ENCODE results near the gene CDC6. TPM values are rescaled to one million over a fixed set of nuclear protein-coding genes. Genes with fewer than 3 reads are reported as not detected.

CDC6 gene
- total RNA-seq, 1 donor from 2014 or later = 1.1 TPM

- ATAC-seq (ENCODE audit: poor library complexity) (peak; percentile 44), DNase-seq (peak; percentile 89)
- intact Hi-C loops (cut with DNase I) = no loop called here
Observed at GRCh38 chr17:40329839-40330794, 42.4 kb downstream of the CDC6 start.

DNA sequence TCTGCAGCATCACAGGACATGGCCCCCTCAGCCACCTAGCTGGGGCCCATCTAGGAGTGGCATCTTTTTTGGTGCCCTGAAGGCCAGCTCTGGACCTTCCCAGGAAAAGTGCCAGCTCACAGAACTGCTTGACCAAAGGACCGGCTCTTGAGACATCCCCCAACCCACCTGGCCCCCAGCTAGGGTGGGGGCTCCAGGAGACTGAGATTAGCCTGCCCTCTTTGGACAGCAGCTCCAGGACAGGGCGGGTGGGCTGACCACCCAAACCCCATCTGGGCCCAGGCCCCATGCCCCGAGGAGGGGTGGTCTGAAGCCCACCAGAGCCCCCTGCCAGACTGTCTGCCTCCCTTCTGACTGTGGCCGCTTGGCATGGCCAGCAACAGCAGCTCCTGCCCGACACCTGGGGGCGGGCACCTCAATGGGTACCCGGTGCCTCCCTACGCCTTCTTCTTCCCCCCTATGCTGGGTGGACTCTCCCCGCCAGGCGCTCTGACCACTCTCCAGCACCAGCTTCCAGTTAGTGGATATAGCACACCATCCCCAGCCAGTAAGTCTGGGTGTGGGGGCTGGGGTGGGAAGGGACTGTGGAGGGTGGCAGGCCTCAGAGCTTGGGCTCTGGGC is 43.3 kb downstream of the CDC6 start:
- peak; percentile 47 for DNase-seq
- intact Hi-C loops (cut with DNase I) = no loop called here
- no peak for ATAC-seq (ENCODE audit: poor library complexity)

DNA sequence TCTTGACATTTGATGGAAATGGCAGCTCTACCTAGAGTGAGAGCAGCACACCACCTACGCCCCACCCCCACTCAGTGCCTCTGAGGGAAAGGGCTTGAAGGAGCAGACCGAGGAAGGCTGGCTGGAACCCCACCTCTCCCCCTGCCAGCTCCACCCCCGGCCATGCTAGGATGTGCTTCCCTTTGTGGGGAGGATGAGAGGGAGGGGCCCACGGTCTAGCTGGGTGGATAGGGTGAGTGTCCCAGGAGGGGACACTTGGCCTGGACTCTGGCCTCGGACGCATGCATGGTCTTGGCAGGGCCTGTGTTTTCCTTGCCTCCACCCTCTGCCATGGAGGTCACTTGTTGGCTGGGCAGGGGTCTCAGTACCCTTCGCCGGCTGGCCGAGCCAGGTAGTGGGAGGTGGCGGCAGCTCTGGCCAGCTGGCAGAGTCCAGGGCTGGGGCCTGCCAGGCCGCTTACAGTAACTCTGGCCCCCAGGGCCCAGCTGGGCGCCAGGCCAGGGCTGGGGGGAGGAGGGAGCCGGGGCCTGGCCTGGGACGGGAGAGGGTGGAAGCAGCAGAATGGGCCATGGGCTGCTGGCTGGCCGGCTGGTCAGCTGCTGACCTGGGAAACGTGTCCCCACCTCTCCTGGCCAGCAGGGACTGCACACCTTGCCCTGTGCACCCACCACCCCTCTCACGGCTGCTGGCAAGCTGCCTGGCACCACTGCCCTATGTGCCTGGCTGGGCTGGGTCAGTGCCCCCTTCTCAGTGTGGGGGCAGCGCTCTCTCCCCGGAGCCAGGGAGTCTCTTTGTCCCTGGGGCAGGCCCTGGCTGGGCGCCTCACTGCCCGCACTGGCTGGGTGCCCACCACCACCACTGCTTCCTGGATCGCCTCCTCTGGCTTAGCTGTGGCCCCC is 44.3 kb downstream of the CDC6 start:
- DNase-seq = peak; percentile 96
- peak; percentile 91 for ATAC-seq (ENCODE audit: poor library complexity)
- intact Hi-C loops (cut with DNase I) = no loop called here

DNA sequence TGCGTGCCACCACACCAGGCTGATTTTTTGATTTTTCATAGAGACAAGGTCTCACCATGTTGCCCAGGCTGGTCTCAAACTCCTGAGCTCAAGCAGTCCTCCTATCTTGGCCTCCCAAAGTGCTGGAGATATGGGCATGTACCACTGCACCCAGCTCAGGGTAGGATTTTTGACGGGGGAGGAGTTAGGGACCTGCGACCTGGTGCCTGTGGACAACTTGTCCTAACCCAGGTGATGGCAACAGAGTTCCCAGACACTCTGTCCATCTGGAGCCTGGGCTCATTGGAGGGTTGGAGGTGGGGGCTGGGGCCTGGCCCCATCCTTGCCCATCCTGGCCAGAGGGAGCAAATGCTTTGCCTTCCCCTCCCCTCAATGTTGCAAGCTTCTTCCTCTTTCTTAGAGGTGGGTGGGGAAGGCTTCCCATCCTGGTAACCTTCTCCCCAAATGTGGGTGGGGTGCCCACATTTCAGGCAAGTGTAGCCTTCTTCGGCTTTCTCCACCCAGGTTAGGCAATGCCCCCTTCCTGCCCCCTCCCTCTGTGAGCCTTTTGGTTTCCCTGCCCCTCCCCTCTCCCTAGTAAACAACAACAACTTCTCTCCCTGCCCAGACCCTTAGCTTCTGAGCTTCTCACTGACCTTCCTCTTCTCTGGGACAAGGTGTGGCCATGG is 46.2 kb downstream of the CDC6 start:
- ATAC-seq (ENCODE audit: poor library complexity) (no peak), DNase-seq (no peak)
- intact Hi-C loops (cut with DNase I) = no loop called here

GRCh38 chr17:40335620-40336019 is 47.9 kb downstream of the CDC6 start:
- no peak for DNase-seq
- intact Hi-C loops (cut with DNase I) = no loop called here
- ATAC-seq (ENCODE audit: poor library complexity) = no peak

GRCh38 chr17:40337351-40337750 is 49.7 kb downstream of the CDC6 start:
- ATAC-seq (ENCODE audit: poor library complexity) (no peak), DNase-seq (no peak)

GRCh38 chr17:40338058-40338457 is 50.4 kb downstream of the CDC6 start:
- intact Hi-C loops (cut with DNase I) = no loop called here
- DNase-seq = no peak
- ATAC-seq (ENCODE audit: poor library complexity) = no peak

More at GRCh38 chr17:40337351-40337750, 49.7 kb downstream of the CDC6 start:
- intact Hi-C loops (cut with DNase I) = no loop called here

DNA sequence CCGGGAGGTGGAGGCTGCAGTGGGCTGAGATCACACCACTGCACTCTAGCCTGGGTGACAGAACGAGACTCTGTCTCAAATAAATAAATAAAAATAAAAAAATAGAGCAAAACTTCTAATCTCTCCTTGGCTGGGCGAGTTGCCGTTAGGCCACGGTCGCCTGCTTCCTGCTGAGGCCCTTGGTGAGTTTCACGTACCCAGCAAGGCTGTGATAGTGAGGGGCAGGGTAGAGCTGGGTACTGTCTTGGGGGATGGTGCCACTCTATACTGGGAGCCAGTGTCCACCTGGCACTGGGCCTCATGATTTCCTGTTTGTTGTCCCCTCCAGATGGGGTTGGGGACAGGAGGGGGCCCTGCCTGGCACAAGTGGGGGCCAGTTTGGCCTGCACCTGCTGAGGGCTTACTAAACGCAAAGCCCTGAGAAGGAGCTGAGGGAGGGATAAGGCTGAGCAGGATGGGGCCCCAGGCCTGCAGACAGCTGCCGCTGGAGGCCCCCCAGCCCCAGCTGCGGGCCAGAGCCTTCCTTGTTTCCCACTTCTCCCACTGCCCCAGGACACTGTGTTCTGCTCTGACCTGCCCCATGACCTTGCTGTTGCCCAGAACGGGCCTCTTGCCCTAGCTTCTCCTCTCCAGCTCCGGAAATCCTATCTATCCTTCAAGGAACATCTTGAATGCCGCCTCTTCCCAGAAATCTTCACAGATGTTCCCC is 51.4 kb downstream of the CDC6 start:
- intact Hi-C loops (cut with DNase I) = no loop called here
- DNase-seq = no peak
- no peak for ATAC-seq (ENCODE audit: poor library complexity)

DNA sequence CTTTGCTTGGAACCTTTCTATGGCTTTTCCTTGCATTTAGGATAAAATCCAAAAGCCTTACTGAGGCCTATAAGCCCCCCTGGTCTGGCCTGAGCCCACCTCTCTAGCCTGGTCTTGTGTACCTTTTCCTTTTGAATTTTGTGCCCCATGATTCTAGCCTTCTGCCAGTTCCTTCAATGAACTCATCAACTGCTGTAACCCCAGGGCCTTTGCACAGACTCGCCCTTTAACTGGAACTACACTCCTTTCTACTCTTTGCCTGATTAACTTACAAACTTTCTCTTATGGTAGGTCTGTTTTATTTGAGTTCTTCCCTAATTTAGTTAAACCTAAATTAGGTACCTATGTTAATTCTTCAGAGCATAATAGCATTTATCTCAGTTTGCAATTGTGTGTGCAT is 52.6 kb downstream of the CDC6 start:
- ATAC-seq (ENCODE audit: poor library complexity) (no peak), DNase-seq (no peak)
- intact Hi-C loops (cut with DNase I) = no loop called here

DNA sequence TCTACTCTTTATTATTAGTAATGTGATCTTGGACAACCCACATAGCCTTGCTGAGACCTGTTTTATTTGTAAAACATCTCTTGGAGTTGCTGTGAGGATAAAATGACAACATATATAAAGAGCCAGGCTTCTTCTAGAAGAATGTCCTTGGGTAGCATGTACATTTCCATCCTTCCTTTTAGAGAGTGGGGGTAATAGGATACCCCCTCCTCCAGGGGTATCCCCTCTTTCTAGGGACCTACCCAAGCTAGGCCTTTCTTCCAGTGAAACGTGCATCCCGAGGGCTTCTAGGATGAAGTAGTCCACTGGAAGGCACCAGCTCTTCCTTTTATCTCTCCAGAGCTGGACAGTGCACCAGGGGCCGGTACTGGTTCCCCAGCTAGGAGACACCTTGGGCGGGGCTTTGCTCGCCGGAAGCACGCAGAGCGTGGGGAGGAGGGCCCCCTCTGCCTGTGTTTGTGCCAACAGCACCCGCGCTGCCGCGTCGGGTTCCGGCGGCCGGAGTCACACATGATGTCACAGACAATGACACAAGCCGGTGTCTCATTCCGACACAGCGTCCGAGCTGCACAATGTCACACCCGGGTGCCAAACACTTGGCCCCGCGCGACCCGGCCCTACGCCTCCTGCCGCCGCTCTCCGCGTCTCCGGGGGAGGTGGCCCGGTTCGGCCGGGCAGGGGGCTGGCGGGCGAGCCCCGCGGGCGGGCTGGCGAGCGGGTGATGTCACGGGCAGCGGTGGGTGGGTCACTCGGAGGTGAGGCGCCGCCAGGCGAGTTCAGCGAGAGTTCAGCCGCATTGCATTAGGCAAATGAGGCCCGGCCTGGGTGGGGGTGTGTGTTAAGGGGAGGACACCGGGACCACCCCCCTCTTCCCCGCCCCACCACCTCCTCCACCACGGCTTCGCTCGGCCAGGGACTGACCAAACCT is 53.5 kb downstream of the CDC6 start:
- intact Hi-C loops (cut with DNase I) = no loop called here
- ATAC-seq (ENCODE audit: poor library complexity) = peak; percentile 74
- DNase-seq = peak; percentile 96

DNA sequence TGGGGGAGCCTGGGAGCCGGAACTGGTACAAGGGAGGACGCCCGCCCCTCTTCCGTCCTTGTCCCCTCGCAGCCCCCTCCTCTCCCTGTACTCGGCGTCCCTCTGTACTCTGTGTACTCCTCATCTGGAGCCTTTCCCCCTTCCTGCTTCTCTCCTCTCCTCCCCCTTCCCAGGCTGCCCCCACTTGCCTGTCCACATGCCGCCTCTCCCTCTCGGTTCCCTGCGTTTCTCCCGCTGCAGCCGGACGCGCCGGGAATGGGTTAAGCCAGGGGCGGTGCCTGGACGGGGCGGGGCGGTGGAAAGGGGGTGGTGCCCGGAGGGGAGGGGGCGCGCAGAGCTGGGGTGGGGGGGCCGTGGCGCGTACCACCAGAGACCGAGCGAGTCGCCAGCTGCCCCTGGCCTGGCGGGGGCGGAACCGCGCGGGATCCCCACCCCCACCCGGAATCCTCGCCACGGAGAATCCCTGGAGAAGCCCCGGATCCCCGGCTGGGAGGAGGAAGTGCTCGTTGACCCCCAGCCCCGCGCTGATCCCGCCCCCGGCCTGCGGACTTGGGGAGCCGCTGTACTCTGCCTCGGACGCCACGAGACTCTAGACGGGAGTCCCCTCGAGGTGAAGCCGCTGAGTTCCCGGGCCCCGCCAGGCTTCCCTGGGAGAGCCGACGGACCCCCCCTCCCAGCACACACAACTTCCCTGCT is 54.3 kb downstream of the CDC6 start:
- DNase-seq (peak; percentile 90), ATAC-seq (ENCODE audit: poor library complexity) (peak; percentile 73)
- intact Hi-C loops (cut with DNase I) = no loop called here

DNA sequence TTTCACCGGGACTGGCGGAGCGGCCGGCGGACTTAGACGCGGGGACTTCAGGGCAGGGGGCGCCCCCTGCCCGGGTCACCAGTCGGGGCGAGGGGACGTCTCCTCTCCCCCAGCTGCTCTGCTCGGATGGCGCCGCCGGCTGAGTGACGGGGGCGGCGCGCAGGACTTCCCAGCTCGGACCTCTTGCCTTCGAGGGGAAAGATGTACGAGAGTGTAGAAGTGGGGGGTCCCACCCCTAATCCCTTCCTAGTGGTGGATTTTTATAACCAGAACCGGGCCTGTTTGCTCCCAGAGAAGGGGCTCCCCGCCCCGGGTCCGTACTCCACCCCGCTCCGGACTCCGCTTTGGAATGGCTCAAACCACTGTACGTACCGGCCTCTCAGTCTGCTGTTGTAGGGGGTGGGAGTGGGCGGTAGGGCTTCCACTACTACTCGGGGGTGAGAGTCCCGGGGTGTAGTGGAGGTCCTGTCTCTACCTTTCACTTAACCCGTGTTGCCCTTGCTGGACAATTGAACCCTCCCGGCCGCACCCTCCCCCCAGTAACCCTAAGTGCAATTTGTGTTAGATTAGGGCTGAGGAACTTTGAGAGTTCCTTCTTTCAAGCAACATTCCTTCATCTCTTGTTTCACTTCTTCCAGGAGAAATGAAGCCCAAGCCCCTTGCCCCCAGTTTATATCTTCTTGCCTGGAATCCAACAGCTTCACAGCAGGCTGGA is 55.0 kb downstream of the CDC6 start:
- DNase-seq (no peak), ATAC-seq (ENCODE audit: poor library complexity) (no peak)
- intact Hi-C loops (cut with DNase I) = no loop called here

GRCh38 chr17:40343219-40344119 is 55.8 kb downstream of the CDC6 start:
- ATAC-seq (ENCODE audit: poor library complexity) = no peak
- intact Hi-C loops (cut with DNase I) = no loop called here
- no peak for DNase-seq

DNA sequence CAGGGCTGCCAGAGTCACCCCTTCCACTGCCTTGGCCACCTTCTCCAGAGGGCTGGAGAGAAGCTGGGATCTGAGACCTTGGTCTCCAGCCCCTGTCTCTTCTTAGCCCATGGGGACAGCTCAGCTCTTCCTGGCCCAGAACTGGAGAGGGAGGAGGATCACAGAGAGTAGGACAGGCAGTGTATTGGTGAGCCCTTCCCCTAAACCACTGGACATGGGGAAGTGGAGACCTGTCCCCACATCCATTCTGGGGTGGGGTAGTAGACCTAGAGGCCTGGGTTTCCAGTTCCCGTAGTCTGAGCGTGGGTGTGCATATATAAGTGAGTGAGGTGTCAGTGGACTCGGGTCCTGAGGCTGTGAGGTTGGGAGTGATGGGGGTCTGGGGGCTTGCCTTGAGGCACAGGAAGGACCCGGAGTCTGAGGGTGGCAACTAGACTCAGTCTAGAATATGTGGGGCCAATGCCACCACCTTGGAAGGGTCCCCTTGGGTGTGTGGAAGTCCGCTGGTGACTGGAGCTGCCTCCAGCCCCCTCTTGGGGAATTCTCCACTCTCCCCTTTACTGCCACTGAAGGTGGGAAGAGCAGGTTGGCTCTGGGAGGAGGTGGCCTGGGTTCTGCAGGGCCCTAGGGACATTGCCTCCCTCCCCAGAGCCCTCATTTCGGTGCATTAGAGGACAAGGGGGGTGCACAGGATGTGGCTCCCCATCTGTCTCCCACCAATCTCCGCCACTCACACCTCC is 56.9 kb downstream of the CDC6 start:
- ATAC-seq (ENCODE audit: poor library complexity) = no peak
- no peak for DNase-seq
- intact Hi-C loops (cut with DNase I) = no loop called here

Data from Right ventricle myocardium superior (tissue), 1 donor.